ENCODE data around the gene PRDM11. TPM values are rescaled to one million over a fixed set of nuclear protein-coding genes. Genes with fewer than 3 reads are reported as not detected.

PRDM11 gene
- total RNA-seq, 1 experiment from 2014 or later, result 12.6 TPM

- ChIA-PET CTCF (interaction anchor here (0.6 kb wide), 1 partner anchor 602 kb away, joined by 6 read pairs; no protein-coding TSS in a partner anchor), POLR2A (ENCODE audit: low non-redundant PET) (no interaction called here)
- Histone ChIP-seq H3K27me3 (replicated peaks; ENCODE audit: insufficient read depth, low read depth, low read length, poor library complexity) (no peaks in the 10 kb centered on the region), H3K36me3 (ENCODE audit: insufficient read depth, low read length, poor library complexity, severe bottlenecking) (no peaks in the 10 kb centered on the region), H3K9me3 (ENCODE audit: low read depth, low read length, poor library complexity, severe bottlenecking) (no peaks in the 10 kb centered on the region), H3K27ac (ENCODE audit: low read depth, low read length, poor library complexity, severe bottlenecking) (no peak overlapping the region), H3K4me1 (ENCODE audit: insufficient read depth, low read length, poor library complexity, severe bottlenecking) (no peaks in the 10 kb centered on the region), H3K4me3 (ENCODE audit: low read depth, low read length, poor library complexity, severe bottlenecking) (no peak overlapping the region)
- DNase-seq (ENCODE audit: low spot score), result no peak
- intact Hi-C loops (cut with micrococcal nuclease; ENCODE audit: unreplicated experiment), result no loop called here
- no TSS peak for BruUV-seq (replicated peaks)
- TF ChIP-seq EZH2 (IDR thresholded peaks at IDR 0.05; ENCODE audit: borderline replicate concordance, low read depth, low read length, poor library complexity, severe bottlenecking), result no peak
- TF ChIP-seq CTCF (conservative IDR thresholded peaks at IDR 0.05; ENCODE audit: low read depth, low read length), result no peak
Observed at GRCh38 chr11:45219411-45219810, 73.0 kb downstream of the PRDM11 start.

DNA sequence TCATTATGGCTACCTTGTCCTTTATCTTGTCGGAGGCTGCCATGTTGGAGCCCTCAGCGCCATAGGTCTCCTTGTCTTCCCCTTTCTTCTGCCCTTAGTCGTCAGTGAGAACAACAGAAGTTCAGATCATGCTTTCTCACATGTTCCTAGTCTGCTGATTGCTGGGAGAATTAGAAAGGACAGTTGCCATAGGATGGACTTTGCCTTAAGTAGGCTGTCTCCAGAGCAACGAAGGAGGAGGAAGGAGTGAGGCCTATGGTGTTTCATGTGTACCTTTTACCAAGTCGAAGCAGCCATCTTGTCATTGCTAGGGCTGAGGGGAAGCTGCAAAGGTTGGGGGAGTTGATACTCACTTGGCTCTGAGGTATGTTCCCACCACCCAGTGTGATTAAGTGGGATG is 77.1 kb downstream of the PRDM11 start:
- no TSS peak for BruUV-seq (replicated peaks)
- ChIA-PET CTCF (no interaction called here), POLR2A (ENCODE audit: low non-redundant PET) (no interaction called here)
- Histone ChIP-seq H3K4me3 (ENCODE audit: low read depth, low read length, poor library complexity, severe bottlenecking) (no peak overlapping the region), H3K36me3 (ENCODE audit: insufficient read depth, low read length, poor library complexity, severe bottlenecking) (no peaks in the 10 kb centered on the region), H3K27ac (ENCODE audit: low read depth, low read length, poor library complexity, severe bottlenecking) (no peak overlapping the region), H3K27me3 (replicated peaks; ENCODE audit: insufficient read depth, low read depth, low read length, poor library complexity) (no peaks in the 10 kb centered on the region), H3K4me1 (ENCODE audit: insufficient read depth, low read length, poor library complexity, severe bottlenecking) (no peaks in the 10 kb centered on the region), H3K9me3 (ENCODE audit: low read depth, low read length, poor library complexity, severe bottlenecking) (no peaks in the 10 kb centered on the region)
- TF ChIP-seq CTCF (conservative IDR thresholded peaks at IDR 0.05; ENCODE audit: low read depth, low read length) (no peak), EZH2 (IDR thresholded peaks at IDR 0.05; ENCODE audit: borderline replicate concordance, low read depth, low read length, poor library complexity, severe bottlenecking) (no peak)
- intact Hi-C loops (cut with micrococcal nuclease; ENCODE audit: unreplicated experiment), result no loop called here
- no peak for DNase-seq (ENCODE audit: low spot score)

GRCh38 chr11:45224766-45225165 is 78.3 kb downstream of the PRDM11 start:
- DNase-seq (ENCODE audit: low spot score), result no peak
- H3K27me3 ChIP-seq (replicated peaks; ENCODE audit: insufficient read depth, low read depth, low read length, poor library complexity), result no peaks in the 10 kb centered on the region
- TF ChIP-seq EZH2 (IDR thresholded peaks at IDR 0.05; ENCODE audit: borderline replicate concordance, low read depth, low read length, poor library complexity, severe bottlenecking), result no peak
- no peak for TF ChIP-seq CTCF (conservative IDR thresholded peaks at IDR 0.05; ENCODE audit: low read depth, low read length)
- ChIA-PET CTCF (no interaction called here), POLR2A (ENCODE audit: low non-redundant PET) (no interaction called here)
- H3K4me1 ChIP-seq (ENCODE audit: insufficient read depth, low read length, poor library complexity, severe bottlenecking), result no peaks in the 10 kb centered on the region
- no TSS peak for BruUV-seq (replicated peaks)
- no peak overlapping the region for H3K27ac ChIP-seq (ENCODE audit: low read depth, low read length, poor library complexity, severe bottlenecking)
- no peaks in the 10 kb centered on the region for H3K36me3 ChIP-seq (ENCODE audit: insufficient read depth, low read length, poor library complexity, severe bottlenecking)
- H3K9me3 ChIP-seq (ENCODE audit: low read depth, low read length, poor library complexity, severe bottlenecking), result no peaks in the 10 kb centered on the region
- intact Hi-C loops (cut with micrococcal nuclease; ENCODE audit: unreplicated experiment), result no loop called here
- H3K4me3 ChIP-seq (ENCODE audit: low read depth, low read length, poor library complexity, severe bottlenecking), result no peak overlapping the region

All from A673 (cell line).